HEK293 (cell line): Measurements from ENCODE around the gene NUP62.

Experiments
- BCL6B ChIP-seq: fragments of 450-650 bp; formaldehyde crosslinking; IDR thresholded peaks from 2 replicates; pipeline ENCODE4 v1.5.1; 2017; ENCODE audit warnings: missing biosample characterization, missing genetic modification characterization
- CTCF ChIP-seq: fragments of 450-650 bp; formaldehyde crosslinking; IDR thresholded peaks from 2 replicates; pipeline ENCODE4 v1.5.1; 2016; ENCODE audit warnings: missing biosample characterization, missing genetic modification characterization
- GLIS1 ChIP-seq: fragments of 450-650 bp; formaldehyde crosslinking; IDR thresholded peaks from 2 replicates; pipeline ENCODE4 v1.5.1; 2016; ENCODE audit warnings: missing biosample characterization, missing genetic modification characterization
- KLF1 ChIP-seq: fragments of 450-650 bp; formaldehyde crosslinking; IDR thresholded peaks from 2 replicates; pipeline ENCODE4 v1.5.1; 2016; ENCODE audit warnings: missing biosample characterization, missing genetic modification characterization
- PRDM10 ChIP-seq: fragments of 450-650 bp; formaldehyde crosslinking; IDR thresholded peaks from 2 replicates; pipeline ENCODE4 v1.5.1; 2016; ENCODE audit warnings: missing biosample characterization, missing genetic modification characterization
- WT1 ChIP-seq: fragments of 450-650 bp; formaldehyde crosslinking; IDR thresholded peaks from 2 replicates; pipeline ENCODE4 v1.5.1; 2016; ENCODE audit warnings: missing biosample characterization, missing genetic modification characterization
- ZBTB7A ChIP-seq: fragments of 450-650 bp; formaldehyde crosslinking; IDR thresholded peaks from 2 replicates; pipeline ENCODE4 v1.5.1; 2016; ENCODE audit warnings: low read depth, missing biosample characterization, missing genetic modification characterization
- ZFP3 ChIP-seq: fragments of 450-650 bp; formaldehyde crosslinking; IDR thresholded peaks from 2 replicates; pipeline ENCODE4 v1.5.1; 2016; ENCODE audit warnings: low read depth, missing biosample characterization, missing genetic modification characterization
- ZFP41 ChIP-seq: fragments of 450-650 bp; formaldehyde crosslinking; IDR thresholded peaks from 2 replicates; pipeline ENCODE4 v1.5.1; 2016; ENCODE audit warnings: missing biosample characterization, missing genetic modification characterization, borderline replicate concordance
- ZNF174 ChIP-seq: fragments of 450-650 bp; formaldehyde crosslinking; IDR thresholded peaks from 2 replicates; pipeline ENCODE4 v1.5.0; 2017; ENCODE audit warnings: missing biosample characterization, mild to moderate bottlenecking, missing genetic modification characterization
- ZNF175 ChIP-seq: fragments of 450-650 bp; formaldehyde crosslinking; IDR thresholded peaks from 2 replicates; pipeline ENCODE4 v1.5.1; 2016; ENCODE audit warnings: missing biosample characterization, missing genetic modification characterization
- ZNF37A ChIP-seq: fragments of 450-650 bp; IDR thresholded peaks from 2 replicates; pipeline ENCODE4 v1.5.1; 2018; ENCODE audit warnings: missing biosample characterization, missing genetic modification characterization
- ZNF561 ChIP-seq: fragments of 450-650 bp; IDR thresholded peaks from 2 replicates; pipeline ENCODE4 v1.5.1; 2018; ENCODE audit warnings: missing biosample characterization, missing genetic modification characterization, borderline replicate concordance
- ZNF585B ChIP-seq: fragments of 450-650 bp; formaldehyde crosslinking; IDR thresholded peaks from 2 replicates; pipeline ENCODE4 v1.5.1; 2016; ENCODE audit warnings: missing biosample characterization, missing genetic modification characterization
- ZNF623 ChIP-seq: fragments of 450-650 bp; formaldehyde crosslinking; IDR thresholded peaks from 2 replicates; pipeline ENCODE4 v1.5.1; 2016; ENCODE audit warnings: missing biosample characterization, missing genetic modification characterization
- TF ChIP-seq, protein P1 (sequence below): fragments of 450-650 bp; formaldehyde crosslinking; IDR thresholded peaks from 2 replicates; pipeline ENCODE4 v1.5.1; 2016; ENCODE audit warnings: missing biosample characterization, missing genetic modification characterization
- TF ChIP-seq, protein P2 (sequence below): sonication (generic); formaldehyde crosslinking; IDR thresholded peaks from 2 replicates; pipeline ENCODE4 v1.8.1; 2022; ENCODE audit warnings: mild to moderate bottlenecking, moderate library complexity, missing genetic modification reagents
- TF ChIP-seq, protein P3 (sequence below): fragments of 450-650 bp; formaldehyde crosslinking; IDR thresholded peaks from 2 replicates; pipeline ENCODE4 v1.5.1; 2016; ENCODE audit warnings: missing biosample characterization, missing genetic modification characterization, low read depth
- TF ChIP-seq, protein P4 (sequence below): fragments of 450-650 bp; formaldehyde crosslinking; IDR thresholded peaks from 2 replicates; pipeline ENCODE4 v1.5.1; 2016; ENCODE audit warnings: missing biosample characterization, missing genetic modification characterization

Gene NUP62

GRCh38 chr19:49862391-49863253 is 66.7 kb downstream of the NUP62 start (continued):
- TF ChIP-seq, protein P1, sequence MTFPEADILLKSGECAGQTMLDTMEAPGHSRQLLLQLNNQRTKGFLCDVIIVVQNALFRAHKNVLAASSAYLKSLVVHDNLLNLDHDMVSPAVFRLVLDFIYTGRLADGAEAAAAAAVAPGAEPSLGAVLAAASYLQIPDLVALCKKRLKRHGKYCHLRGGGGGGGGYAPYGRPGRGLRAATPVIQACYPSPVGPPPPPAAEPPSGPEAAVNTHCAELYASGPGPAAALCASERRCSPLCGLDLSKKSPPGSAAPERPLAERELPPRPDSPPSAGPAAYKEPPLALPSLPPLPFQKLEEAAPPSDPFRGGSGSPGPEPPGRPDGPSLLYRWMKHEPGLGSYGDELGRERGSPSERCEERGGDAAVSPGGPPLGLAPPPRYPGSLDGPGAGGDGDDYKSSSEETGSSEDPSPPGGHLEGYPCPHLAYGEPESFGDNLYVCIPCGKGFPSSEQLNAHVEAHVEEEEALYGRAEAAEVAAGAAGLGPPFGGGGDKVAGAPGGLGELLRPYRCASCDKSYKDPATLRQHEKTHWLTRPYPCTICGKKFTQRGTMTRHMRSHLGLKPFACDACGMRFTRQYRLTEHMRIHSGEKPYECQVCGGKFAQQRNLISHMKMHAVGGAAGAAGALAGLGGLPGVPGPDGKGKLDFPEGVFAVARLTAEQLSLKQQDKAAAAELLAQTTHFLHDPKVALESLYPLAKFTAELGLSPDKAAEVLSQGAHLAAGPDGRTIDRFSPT (tag by site-specific recombination), result no peak
- TF ChIP-seq ZNF623 (tag by site-specific recombination) (peak; percentile 100), ZNF37A (tag by site-specific recombination) (no peak), ZFP41 (no peak), ZBTB7A (tag by site-specific recombination) (no peak), ZNF561 (no peak), ZNF174 (tag by site-specific recombination) (no peak), PRDM10 (tag by site-specific recombination) (peak; percentile 41), BCL6B (tag by site-specific recombination) (no peak), WT1 (tag by site-specific recombination) (peak; percentile 52; the same call in 1 of the 2 replicates), GLIS1 (0 out of 2 replicates have a peak, but pooled peaks have one; percentile 29), KLF1 (peak; percentile 76), ZFP3 (tag by site-specific recombination) (no peak), CTCF (peak; percentile 84), ZNF175 (tag by site-specific recombination) (no peak), ZNF585B (no peak)
- TF ChIP-seq, protein P2, sequence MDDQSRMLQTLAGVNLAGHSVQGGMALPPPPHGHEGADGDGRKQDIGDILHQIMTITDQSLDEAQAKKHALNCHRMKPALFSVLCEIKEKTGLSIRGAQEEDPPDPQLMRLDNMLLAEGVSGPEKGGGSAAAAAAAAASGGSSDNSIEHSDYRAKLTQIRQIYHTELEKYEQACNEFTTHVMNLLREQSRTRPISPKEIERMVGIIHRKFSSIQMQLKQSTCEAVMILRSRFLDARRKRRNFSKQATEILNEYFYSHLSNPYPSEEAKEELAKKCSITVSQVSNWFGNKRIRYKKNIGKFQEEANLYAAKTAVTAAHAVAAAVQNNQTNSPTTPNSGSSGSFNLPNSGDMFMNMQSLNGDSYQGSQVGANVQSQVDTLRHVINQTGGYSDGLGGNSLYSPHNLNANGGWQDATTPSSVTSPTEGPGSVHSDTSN, result no peak
- TF ChIP-seq, protein P3, sequence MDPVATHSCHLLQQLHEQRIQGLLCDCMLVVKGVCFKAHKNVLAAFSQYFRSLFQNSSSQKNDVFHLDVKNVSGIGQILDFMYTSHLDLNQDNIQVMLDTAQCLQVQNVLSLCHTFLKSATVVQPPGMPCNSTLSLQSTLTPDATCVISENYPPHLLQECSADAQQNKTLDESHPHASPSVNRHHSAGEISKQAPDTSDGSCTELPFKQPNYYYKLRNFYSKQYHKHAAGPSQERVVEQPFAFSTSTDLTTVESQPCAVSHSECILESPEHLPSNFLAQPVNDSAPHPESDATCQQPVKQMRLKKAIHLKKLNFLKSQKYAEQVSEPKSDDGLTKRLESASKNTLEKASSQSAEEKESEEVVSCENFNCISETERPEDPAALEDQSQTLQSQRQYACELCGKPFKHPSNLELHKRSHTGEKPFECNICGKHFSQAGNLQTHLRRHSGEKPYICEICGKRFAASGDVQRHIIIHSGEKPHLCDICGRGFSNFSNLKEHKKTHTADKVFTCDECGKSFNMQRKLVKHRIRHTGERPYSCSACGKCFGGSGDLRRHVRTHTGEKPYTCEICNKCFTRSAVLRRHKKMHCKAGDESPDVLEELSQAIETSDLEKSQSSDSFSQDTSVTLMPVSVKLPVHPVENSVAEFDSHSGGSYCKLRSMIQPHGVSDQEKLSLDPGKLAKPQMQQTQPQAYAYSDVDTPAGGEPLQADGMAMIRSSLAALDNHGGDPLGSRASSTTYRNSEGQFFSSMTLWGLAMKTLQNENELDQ (tag by site-specific recombination), result no peak
- TF ChIP-seq, protein P4, sequence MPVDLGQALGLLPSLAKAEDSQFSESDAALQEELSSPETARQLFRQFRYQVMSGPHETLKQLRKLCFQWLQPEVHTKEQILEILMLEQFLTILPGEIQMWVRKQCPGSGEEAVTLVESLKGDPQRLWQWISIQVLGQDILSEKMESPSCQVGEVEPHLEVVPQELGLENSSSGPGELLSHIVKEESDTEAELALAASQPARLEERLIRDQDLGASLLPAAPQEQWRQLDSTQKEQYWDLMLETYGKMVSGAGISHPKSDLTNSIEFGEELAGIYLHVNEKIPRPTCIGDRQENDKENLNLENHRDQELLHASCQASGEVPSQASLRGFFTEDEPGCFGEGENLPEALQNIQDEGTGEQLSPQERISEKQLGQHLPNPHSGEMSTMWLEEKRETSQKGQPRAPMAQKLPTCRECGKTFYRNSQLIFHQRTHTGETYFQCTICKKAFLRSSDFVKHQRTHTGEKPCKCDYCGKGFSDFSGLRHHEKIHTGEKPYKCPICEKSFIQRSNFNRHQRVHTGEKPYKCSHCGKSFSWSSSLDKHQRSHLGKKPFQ (tag by site-specific recombination), result no peak
